Measurements from ENCODE around the gene LRRC70. TPM values are rescaled to one million over a fixed set of nuclear protein-coding genes. Genes with fewer than 3 reads are reported as not detected.
"Not testable (repeated sequence)": the region's sequence is repeated elsewhere in the genome, so short reads cannot be mapped to it uniquely, and the experiment has no call there.

LRRC70 gene
- total RNA-seq, 1 donor from 2014 or later: 4.1 TPM

GRCh38 chr5:62608529-62609511 lies 30.2 kb downstream of the LRRC70 start:
- no peak for DNase-seq

GRCh38 chr5:62614355-62614754 lies 35.7 kb downstream of the LRRC70 start:
- DNase-seq: no peak

DNA sequence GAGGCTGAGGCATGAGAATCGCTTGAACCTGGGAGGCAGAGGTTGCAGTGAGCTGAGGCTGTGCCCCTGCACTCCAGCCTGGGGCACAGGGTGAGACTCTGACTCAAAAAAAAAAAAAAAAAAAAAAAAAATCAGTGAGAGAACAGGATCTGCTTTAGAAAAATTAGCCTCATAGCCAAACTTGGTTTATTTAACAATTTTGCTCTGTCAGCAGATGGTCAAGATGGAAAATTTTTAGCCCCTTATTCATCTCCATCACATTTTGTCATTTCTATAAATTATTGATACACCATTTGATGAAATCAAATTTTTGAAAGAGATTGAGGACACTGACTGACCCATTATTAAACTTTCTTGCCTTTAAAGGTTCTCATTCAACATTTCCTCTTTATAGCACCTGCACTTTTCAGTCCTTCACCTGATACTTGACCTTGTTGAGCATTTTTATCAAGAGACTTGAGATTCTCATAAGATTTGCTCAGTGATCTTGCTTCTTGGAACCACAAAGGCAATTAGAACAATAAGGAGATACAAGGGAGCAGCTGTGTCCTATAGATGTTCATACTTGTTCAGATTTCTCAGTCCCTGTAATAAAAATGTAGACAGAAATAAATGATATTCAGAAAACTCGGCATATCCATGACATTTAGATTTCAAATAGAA lies 38.1 kb downstream of the LRRC70 start:
- no peak for DNase-seq

DNA sequence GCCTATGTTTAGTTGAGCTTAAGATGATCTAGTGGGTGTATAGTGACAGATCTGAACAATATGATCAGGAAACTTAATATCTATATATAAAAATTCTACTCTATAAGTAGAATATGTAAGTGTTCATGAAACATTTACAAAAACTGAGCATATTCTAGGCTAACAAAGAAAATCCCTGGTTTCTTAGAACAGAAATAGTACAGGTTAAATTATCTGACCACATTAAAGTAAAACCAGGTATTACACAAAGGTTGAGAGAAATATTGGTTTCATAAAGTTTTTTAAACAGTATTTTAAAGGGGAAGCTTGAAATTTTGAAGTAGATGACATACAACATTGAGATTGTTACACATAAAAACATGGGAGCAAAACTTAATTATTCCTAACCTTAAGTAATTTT lies 39.3 kb downstream of the LRRC70 start:
- DNase-seq: no peak

DNA sequence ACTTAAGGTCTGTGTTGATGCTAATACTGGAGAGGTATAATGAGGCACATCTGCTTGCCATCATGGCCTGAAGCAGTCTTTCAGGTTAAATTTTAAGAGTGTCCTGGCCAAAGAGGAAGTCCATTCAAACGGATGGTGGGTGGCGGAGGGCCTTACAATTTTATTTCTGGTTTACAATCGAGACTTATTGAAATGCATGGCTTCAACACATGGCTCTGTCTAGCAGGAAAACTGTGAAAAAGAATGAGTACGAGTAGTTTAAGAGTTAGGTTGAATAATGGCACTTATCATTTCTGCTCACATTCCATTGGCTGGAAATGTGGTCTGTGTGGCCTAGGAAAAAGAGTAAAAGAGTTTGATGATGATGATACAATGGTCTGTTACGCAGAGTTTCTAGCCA lies 42.1 kb downstream of the LRRC70 start:
- DNase-seq: no peak

- DNase-seq: no peak
Measured at GRCh38 chr5:62621280-62621679, 42.7 kb downstream of the LRRC70 start.

DNA sequence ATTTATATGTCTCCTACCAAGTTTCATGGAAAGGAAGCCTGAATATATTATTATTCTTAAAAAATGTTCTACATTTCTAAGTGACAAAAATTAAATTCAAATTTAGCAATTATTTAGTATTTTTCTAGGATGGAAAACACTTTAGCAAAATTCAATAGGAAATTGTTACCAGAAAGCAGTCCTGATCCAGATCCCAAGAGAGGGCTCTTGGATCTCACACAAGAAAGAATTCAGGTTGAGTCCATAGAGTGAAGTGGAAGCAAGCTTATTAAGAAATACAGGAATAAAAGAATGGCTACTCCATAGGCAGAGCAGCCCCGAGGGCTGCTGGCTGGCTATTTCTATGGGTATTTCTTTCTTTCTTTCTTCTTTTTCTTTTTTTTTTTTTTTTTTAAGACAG lies 44.7 kb downstream of the LRRC70 start:
- no peak for DNase-seq

DNA sequence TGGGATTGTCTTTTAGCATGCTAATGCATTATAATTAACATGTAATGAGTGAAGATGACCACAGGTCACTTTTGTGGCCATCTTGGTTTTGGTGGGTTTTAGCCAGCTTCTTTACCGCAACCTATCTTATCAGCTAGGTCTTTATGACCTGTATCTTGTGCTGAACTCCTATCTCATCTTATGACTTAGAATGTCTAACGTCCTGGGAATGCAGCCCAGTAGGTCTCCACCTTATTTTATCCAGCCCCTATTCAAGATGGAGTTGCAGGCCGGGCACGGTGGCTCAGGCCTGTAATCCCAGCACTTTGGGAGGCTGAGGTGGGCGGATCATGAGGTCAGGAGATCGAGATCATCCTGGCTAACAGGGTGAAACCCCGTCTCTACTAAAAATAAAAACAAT lies 45.8 kb downstream of the LRRC70 start:
- DNase-seq: not testable (repeated sequence)

DNA sequence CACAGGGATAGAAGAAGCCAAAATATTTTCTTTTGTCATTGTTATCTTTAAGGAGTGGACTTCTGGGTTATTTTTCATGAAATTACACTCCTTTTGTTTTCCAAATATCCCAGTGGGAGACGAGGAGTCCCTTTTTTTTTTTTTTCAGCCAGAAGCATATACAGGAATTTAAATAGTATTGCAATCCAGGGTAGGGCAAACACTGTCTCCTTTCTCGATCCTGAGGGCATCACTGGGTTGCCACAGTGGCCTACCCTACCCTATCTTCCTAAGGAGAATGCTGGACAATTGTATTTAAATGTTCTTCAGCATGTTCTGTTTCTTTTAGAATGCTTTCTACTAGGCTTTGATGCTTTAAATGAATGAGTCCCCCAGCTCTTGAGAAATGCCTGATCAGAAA lies 47.9 kb downstream of the LRRC70 start:
- no peak for DNase-seq

GRCh38 chr5:62627121-62627520 lies 48.5 kb downstream of the LRRC70 start:
- DNase-seq: no peak

DNA sequence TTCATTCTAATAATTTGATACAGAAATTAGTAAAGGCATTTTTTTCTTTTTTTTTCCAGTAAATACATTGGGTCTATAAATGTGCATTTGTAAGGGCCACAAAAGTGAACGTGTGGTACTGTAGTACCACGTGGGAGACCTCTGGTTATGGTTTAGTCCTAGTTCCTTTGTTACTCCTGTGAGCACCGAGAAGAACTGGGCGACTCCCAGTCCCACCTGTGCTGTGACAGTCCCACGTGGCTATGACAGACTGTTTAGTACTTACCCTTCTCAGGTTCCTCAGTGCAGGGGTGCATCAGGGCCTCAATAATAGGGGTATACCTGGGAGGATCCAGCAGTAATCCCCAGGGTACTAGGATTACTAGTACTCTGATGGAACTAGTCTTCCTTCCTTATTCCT lies 49.3 kb downstream of the LRRC70 start:
- no peak for DNase-seq

Other genes starting within 250 kb of the LRRC70 start
- 19.8 TPM for gene DIMT1, start 174.9 kb upstream of the LRRC70 start, total RNA-seq
- gene IPO11, start 166.1 kb upstream of the LRRC70 start, total RNA-seq: 35.9 TPM

All from occipital lobe (tissue), 2 donors.